NB4 (cell line): ENCODE results near the gene SRGN.

Source experiments
- DNase-seq: peaks from one replicate; pipeline ENCODE4 v3.0.0; 2010; ENCODE audit warnings: low read depth
- H3K4me3 ChIP-seq: one replicate; pipeline ENCODE4 v1.5.1; 2011; ENCODE audit warnings: mild to moderate bottlenecking, low read depth, low read length, moderate library complexity
- CTCF ChIP-seq: IDR thresholded peaks from one replicate; pipeline ENCODE4 v1.5.1; 2012; ENCODE audit warnings: low read depth, low read length
- MAX ChIP-seq: IDR thresholded peaks from 2 replicates; pipeline ENCODE4 v1.6.1; 2011; ENCODE audit warnings: low read depth, low read length
- MYC ChIP-seq: IDR thresholded peaks from 2 replicates; pipeline ENCODE4 v1.6.1; 2011; ENCODE audit warnings: low read depth, low read length
- POLR2A ChIP-seq: IDR thresholded peaks from 2 replicates; pipeline ENCODE4 v1.6.1; 2011; ENCODE audit warnings: mild to moderate bottlenecking; ENCODE audit not compliant: insufficient read length; ENCODE audit errors: extremely low read depth

SRGN gene

DNA sequence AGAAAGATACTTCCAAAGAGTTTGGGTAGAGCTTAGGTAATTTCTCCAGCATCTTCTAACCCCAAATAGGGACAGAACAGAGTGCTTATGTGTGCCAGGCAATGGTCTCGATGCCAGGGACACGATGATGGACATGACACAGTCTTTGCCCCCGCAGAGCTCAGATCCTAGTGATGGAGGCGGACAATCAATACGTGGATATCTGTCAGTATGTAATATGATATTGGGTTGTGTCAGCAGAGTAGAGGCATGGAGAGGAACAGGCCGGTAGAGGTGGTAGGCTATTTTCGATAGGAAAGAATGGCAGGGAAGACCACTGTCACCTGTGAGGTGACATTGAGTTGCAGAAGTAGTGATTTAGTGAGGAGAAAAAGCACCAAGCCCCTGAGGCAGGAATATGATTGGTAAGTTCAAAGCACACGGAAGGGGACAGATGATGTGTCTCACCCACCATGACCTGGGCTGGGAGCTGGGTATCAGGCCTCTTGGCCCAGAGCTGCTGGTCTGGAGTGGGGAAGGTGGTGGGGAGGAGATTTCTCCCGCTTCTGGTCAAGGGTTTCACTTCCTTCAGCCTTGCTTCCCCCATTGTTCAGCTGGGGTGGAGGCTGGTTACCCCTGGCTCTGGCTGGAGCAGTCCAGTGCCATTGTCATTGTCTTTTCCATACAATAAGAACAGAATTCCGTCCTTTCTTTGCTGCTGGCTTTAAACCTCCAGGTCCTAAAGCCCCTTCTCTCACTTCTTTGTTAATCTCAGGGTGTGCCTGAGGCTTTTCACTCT is 36.0 kb upstream of the SRGN start:
- DNase-seq, result no peak
- H3K4me3 ChIP-seq, result no peak overlapping the region
- no peak for TF ChIP-seq POLR2A
- TF ChIP-seq MYC, result no peak
- TF ChIP-seq MAX, result no peak
- no peak for TF ChIP-seq CTCF

DNA sequence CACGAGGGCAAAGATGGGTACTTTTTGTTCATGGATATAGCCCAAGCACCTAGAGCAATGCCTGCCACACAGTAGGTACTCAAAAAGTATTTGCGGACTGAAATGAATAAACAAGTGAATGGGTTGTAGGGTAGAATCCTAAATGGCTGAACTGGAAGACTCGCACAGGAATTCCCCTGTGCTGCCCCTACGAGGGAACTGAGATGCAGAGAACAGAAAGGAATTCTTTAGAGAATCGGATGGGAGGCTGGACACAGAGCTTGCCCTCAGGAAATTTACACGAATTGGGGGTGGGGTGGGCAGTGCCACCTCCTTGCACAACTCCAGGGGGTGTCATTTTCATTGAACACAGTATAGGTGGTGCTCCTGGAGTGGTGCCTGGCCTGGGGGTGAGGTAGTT is 35.2 kb upstream of the SRGN start:
- DNase-seq, result no peak
- no peak overlapping the region for H3K4me3 ChIP-seq
- TF ChIP-seq MAX (no peak), CTCF (no peak), MYC (no peak), POLR2A (no peak)

GRCh38 chr10:69055241-69055640 is 32.7 kb upstream of the SRGN start:
- DNase-seq, result no peak
- no peak overlapping the region for H3K4me3 ChIP-seq
- TF ChIP-seq MYC, result no peak
- no peak for TF ChIP-seq MAX
- TF ChIP-seq CTCF, result no peak
- no peak for TF ChIP-seq POLR2A

- H3K4me3 ChIP-seq, result no peak overlapping the region
Observed at GRCh38 chr10:69056129-69056528, 31.8 kb upstream of the SRGN start.

GRCh38 chr10:69056536-69057260 is 31.2 kb upstream of the SRGN start:
- no peak for DNase-seq
- no peak overlapping the region for H3K4me3 ChIP-seq
- TF ChIP-seq MYC (no peak), CTCF (no peak), MAX (no peak), POLR2A (no peak)

More at GRCh38 chr10:69056129-69056528, 31.8 kb upstream of the SRGN start:
- peak; percentile 68 for DNase-seq
- TF ChIP-seq MAX, result no peak
- TF ChIP-seq CTCF, result no peak
- no peak for TF ChIP-seq POLR2A
- no peak for TF ChIP-seq MYC
